HG03521 (cell line): ENCODE data around the gene TNFRSF25.
"Not testable (repeated sequence)": the region's sequence is repeated elsewhere in the genome, so short reads cannot be mapped to it uniquely, and the experiment has no call there.

ENCODE experiments used
- ATAC-seq: cut with Tn5 transposase; IDR thresholded peaks from one replicate; pipeline ENCODE4 v1.9.1; 2021; ENCODE audit warnings: mild to moderate bottlenecking, moderate library complexity; ENCODE audit not compliant: unreplicated experiment

The TNFRSF25 gene

GRCh38 chr1:6437012-6437700, 28.8 kb downstream of the TNFRSF25 start:
- not testable (repeated sequence) for ATAC-seq

DNA sequence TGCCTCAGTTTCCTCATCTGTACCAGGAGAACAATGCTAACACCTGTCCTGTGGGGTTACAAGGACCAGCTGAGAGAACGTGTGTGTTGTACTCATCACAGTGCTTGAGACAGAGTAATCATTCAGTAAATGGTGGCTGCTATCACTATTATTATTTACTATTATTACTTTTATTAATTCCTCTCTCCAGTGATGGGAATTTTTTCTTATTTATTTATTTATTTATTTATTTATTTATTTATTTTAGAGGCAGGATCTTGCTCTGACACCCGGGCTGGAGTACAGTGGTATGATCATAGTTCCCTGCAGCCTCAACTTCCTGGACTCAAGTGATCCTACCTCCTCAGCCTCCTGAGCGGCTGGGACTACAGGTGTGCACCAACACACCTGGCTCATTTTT, 29.7 kb downstream of the TNFRSF25 start:
- not testable (repeated sequence) for ATAC-seq

GRCh38 chr1:6435547-6435946, 30.4 kb downstream of the TNFRSF25 start:
- no peak for ATAC-seq

GRCh38 chr1:6435129-6435528, 30.8 kb downstream of the TNFRSF25 start:
- no peak for ATAC-seq

DNA sequence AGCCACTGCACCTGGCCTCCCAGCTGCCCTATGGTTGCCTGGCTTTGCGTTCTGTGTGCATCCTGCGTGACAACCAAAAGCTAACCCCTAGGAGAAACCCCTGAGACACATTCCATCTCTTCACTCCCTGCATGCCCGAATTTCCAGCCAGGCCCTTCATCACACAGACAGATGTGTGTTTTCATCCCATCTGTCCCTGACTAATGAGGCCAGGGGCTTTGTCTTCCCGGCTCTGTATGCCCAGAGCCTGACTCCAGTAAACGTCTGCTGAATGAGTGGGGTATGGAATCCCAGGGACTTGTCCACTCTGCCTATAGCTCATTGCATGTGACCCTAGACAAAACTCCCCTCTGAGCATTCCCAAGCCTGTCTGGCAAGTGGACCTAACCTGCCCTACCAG, 31.8 kb downstream of the TNFRSF25 start:
- ATAC-seq = no peak

- ATAC-seq = not testable (repeated sequence)
Observed at GRCh38 chr1:6431645-6432579, 34.1 kb downstream of the TNFRSF25 start.

DNA sequence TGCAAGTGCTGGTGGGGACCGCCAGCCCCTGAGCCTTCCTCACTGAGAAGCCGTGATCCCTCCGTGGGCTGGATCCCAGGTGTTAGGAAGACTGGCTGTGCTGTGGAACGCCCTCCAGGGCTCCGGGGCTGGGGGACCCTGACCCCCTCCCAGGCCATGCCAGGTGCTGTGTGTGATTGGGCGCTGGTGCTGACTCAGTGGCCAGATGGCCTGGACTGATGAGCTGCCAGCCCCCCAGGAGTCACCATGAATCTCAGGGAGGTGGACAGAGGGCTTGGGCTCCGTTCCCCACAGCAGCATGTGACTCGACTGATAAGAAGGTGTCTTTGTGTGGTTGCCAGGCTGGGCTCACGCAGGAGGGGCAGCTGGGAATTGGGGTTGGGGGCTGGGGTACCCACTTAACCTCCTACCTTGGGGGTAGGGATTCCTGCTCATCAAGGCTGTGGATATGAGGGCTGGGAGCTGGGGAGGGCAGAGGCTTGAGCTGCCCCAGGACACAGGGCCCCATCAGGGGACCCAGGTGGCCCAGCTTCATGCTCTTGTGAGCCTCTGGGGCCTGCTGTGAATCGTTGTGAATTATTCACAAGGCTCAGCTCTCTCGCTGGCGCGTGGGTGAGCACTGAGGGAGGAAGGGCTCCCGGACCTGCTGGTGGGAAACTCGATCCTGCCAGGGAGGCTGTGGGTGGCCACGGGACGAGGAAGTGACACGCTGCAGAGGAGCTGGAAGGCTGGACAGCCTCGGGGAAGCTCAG, 36.1 kb downstream of the TNFRSF25 start:
- ATAC-seq = not testable (repeated sequence)

DNA sequence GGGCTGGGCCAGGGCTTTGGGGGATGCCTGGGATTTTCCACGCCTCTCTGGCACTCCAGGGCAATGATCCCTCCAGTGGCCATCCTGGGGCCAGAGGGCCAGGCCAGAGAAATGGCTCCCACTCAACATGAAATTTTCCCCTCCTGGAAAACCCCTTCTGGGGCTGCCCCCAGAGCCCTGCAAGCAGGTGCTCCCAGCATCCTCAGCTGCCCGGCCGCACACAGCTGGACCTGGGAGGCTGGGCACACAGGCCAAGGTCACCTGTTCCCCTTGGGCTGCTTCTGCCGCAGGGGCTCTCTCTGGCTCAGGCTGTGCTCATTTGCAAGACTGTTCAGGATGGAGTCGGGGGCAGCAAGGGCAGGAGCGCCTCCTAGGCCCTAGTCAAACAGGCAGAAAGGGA, 37.5 kb downstream of the TNFRSF25 start:
- ATAC-seq = not testable (repeated sequence)

- no peak for ATAC-seq
Observed at GRCh38 chr1:6427441-6428390, 38.3 kb downstream of the TNFRSF25 start.

GRCh38 chr1:6426972-6427350, 39.0 kb downstream of the TNFRSF25 start:
- ATAC-seq = no peak

- no peak for ATAC-seq
Observed at GRCh38 chr1:6426277-6426971, 39.5 kb downstream of the TNFRSF25 start.

DNA sequence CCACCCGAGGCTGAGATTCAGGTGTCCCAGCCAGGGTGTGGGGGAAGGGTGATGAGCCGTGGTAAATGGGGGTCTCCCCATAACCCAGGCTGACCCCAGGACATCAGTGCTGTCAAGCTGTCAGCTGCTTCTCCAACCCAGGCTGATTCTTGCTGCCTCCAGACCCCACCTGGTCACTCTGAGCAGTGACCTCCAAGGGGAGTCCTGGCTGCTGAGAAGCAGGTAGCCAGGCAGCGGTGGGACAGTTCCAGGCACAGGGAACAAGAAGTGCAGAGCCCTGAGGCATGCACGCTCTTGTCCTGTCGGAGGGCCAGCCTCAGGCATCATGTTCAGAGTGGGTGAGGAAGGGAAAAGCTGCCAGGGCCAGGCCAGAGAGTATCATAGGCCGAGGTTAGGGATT, 40.3 kb downstream of the TNFRSF25 start:
- no peak for ATAC-seq

DNA sequence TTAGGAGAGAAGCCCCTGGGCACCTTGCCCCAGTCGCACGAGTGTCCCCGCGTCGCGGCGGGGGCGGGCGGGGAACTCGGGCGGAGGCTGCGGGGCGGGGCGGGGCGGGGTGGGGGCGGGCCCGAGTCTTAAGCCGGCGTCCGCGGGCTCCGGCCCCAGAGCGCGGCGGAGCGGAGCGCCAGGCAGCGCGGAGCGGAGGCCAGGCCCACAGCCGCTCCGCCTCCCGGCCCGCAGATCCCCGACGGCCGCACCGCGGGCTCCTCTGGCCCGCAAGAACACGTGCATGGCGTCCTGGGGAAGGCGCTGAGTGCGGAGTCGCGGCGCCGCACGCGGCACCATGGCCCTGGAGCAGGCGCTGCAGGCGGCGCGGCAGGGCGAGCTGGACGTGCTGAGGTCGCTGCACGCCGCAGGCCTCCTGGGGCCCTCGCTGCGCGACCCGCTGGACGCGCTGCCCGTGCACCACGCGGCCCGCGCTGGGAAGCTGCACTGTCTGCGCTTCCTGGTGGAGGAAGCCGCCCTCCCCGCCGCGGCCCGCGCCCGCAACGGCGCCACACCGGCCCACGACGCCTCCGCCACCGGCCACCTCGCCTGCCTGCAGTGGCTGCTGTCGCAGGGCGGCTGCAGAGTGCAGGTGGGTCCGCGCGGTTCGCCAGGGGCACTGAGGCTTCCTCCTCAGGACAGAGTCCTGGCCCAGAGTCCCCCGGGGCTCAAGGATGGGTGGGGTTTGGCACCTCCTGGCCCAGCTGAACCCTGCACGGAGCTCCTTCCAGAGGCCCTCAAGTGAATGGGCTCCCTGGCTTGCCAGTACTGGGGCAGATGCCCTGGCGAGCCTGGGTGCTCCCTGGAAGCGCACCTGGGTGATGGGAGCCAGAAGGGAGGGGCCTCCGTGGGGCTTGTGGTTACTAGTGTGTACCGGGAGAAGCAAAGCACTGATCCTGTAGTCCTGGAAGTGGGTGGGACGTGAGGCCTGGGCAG, 41.1 kb downstream of the TNFRSF25 start, which contains the start of gene ESPN:
TSS of gene ESPN (plus strand) at position 158 of the 975 bp plus-strand sequence. CDS start at position 338, 180 bp downstream.
- ATAC-seq = no peak

- ATAC-seq = no peak
Observed at GRCh38 chr1:6424000-6424565, 41.9 kb downstream of the TNFRSF25 start.

DNA sequence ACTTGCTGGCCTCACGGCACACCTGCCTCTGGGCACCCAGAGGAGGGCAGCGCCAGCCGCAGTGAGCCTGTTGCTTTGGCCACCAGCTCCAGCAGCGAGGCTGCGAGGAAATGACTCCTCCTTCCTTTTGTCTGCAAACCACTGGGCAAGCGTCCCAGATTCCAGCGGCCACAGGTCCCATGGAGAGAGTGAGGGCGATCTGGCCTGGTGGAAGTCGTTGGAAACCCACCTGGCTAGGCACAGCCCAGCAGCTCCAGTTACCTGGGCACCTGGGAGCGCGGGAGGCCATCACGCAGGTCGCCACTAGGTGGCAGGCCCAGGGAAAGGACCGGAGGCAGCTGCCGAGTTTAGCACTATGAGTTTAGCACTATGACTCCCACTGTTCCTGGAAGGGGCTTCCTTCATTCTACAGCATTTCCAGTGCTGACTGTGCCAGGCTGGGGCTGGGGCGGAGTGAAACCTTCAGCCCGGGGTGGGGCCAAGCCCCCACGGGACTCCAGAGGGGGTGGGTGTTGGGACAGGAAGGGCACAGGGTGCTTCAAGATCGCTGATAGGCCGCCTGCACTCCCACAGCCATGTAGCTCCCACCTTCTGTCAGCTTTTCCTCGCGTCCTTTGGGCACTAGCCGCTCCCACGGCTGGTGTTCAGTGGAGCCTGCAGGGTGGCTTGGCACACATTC, 42.5 kb downstream of the TNFRSF25 start:
- no peak for ATAC-seq

DNA sequence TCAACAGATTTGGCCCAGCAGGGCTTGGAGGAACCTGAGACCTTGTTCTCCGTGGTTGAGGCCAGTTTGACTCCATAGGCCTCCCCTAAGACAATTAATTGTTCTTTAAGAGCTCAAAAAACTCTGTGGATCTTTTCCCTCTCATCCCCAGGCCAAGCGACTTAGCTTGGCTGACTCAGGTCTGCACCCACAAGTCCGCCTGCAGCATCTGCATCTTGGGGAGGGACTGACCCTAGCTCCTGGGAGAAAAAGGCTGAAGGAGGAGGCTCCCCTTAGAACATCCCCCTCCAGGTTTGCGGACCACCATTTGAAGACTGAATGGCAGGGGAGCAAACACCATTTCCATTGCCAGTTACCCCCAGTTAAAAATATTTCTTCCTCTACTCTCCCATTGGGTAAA, 44.7 kb downstream of the TNFRSF25 start:
- no peak for ATAC-seq

- no peak for ATAC-seq
Observed at GRCh38 chr1:6420454-6421042, 45.4 kb downstream of the TNFRSF25 start.
